BLaER1 treated with 17β-estradiol and CSF1 and Interleukin-3, amounts not matched to agents 10 nM and 100 nM (cell line): ENCODE results near the gene PDE2A.

Experiments
- H3K27ac ChIP-seq, 11 experiments: shearing (Covaris generic); formaldehyde crosslinking; 2 replicates each; pipeline ENCODE4 v1.8.1; 2022
- H3K27me3 ChIP-seq, 11 experiments: shearing (Covaris generic); formaldehyde crosslinking; 2 replicates each; pipeline ENCODE4 v1.8.1; 2022
- H3K36me3 ChIP-seq, 11 experiments: shearing (Covaris generic); formaldehyde crosslinking; 2 replicates each; pipeline ENCODE4 v1.8.1; 2022
- H3K4me1 ChIP-seq, 10 experiments: shearing (Covaris generic); formaldehyde crosslinking; 2 replicates each; pipeline ENCODE4 v1.8.1; 2022
- H3K4me2 ChIP-seq, 11 experiments: shearing (Covaris generic); formaldehyde crosslinking; 2 replicates each; pipeline ENCODE4 v1.8.1; 2022
- H3K4me3 ChIP-seq, 10 experiments: shearing (Covaris generic); formaldehyde crosslinking; 2 replicates each; pipeline ENCODE4 v1.8.1; 2022
- H3K9ac ChIP-seq, 11 experiments: shearing (Covaris generic); formaldehyde crosslinking; 2 replicates each; pipeline ENCODE4 v1.8.1; 2022
- H3K9me3 ChIP-seq, 11 experiments: shearing (Covaris generic); formaldehyde crosslinking; replicated peaks in 1 of 11; 2 replicates each; pipeline ENCODE4 v1.8.1; 2022
- H4K20me1 ChIP-seq, 11 experiments: shearing (Covaris generic); formaldehyde crosslinking; 2 replicates each; pipeline ENCODE4 v1.8.1; 2022
- Cebpa-rat ChIP-seq, 11 experiments: shearing (Covaris generic); IDR thresholded peaks; 2 replicates each; pipeline ENCODE4 v1.8.1; 2022

Gene PDE2A

GRCh38 chr11:72543849-72544542 is 130.2 kb downstream of the PDE2A start:
- no peak for TF ChIP-seq Cebpa-rat (IDR thresholded peaks at IDR 0.05)
- no peak overlapping the region for H3K4me3 ChIP-seq
- no peak overlapping the region for H3K4me2 ChIP-seq
- H4K20me1 ChIP-seq = no peaks in the 10 kb centered on the region
- H3K36me3 ChIP-seq = no peaks in the 10 kb centered on the region
- H3K27me3 ChIP-seq = no peaks in the 10 kb centered on the region
- H3K9ac ChIP-seq = no peak overlapping the region
- peaks cover 0 to 12% (median 0%) of the 10 kb centered on the region in 11 experiments; a peak in 6 of 22 replicates for H3K9me3 ChIP-seq
- peaks cover 0 to 2% (median under 1%) of the 10 kb centered on the region in 10 experiments; a peak in 7 of 20 replicates for H3K4me1 ChIP-seq
- no peak overlapping the region for H3K27ac ChIP-seq

DNA sequence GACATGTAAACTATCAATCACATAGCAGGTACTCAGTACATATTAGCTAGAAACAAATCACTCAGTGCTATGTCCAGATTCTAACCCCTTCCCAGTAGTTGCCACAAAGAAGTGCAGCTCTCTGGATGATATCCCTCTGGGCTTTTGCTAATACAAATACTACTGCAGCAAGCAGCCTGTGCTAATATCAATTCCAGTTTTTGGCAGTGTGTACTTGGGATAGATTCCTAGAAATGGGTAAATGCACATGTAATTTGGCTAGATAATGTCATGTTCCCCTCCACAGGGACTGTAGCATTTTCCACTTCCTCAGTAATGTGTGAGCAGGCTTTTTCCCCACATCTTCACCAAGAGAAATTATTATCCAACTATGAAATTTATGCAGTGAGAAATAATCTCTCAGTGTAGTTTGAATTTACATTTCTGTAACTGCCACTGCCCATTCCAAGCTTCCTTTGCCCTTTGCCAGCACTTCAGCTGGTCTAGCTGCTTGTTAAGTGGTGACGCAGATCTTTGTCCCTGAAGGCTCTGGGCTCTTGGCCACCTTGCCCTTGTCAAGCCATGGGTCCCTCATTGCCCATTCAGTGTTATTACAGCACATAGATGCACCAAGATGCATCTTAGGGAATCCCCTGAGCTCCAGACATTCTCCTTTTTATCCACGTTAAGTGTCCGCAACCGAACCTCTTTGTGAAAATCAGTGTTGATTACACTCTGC is 132.8 kb downstream of the PDE2A start:
- Histone ChIP-seq H3K27ac (no peak overlapping the region), H3K4me3 (no peak overlapping the region), H3K9me3 (peaks cover 0 to 12% (median 0%) of the 10 kb centered on the region in 11 experiments; a peak in 6 of 22 replicates), H3K4me1 (peaks cover 0 to 10% (median 0%) of the 10 kb centered on the region in 10 experiments; a peak in 4 of 20 replicates), H3K27me3 (no peaks in the 10 kb centered on the region), H4K20me1 (no peaks in the 10 kb centered on the region), H3K4me2 (no peak overlapping the region), H3K9ac (no peak overlapping the region), H3K36me3 (no peaks in the 10 kb centered on the region)
- TF ChIP-seq Cebpa-rat (IDR thresholded peaks at IDR 0.05) = no peak

- Histone ChIP-seq H3K27me3 (no peaks in the 10 kb centered on the region), H4K20me1 (no peaks in the 10 kb centered on the region), H3K27ac (no peak overlapping the region), H3K36me3 (no peaks in the 10 kb centered on the region), H3K9me3 (peaks cover 0 to 12% (median 0%) of the 10 kb centered on the region in 11 experiments; a peak in 6 of 22 replicates), H3K9ac (no peak overlapping the region), H3K4me1 (peaks cover 0 to 29% (median 0%) of the 10 kb centered on the region in 10 experiments; a peak in 8 of 20 replicates), H3K4me3 (no peak overlapping the region), H3K4me2 (no peak overlapping the region)
- no peak for TF ChIP-seq Cebpa-rat (IDR thresholded peaks at IDR 0.05)
These were observed 137.2 kb downstream of the PDE2A start for GRCh38 chr11:72537051-72537450.

GRCh38 chr11:72535194-72535547 is 139.1 kb downstream of the PDE2A start:
- peaks cover 0 to 7% (median 0%) of the 10 kb centered on the region in 11 experiments; a peak in 6 of 22 replicates for H3K9me3 ChIP-seq
- no peak overlapping the region for H3K27ac ChIP-seq
- peak overlapping the region in 3 of 11 experiments; percentile 42 to 72 (median 72); a peak in 6 of 22 replicates for H3K4me2 ChIP-seq
- peaks cover 0 to 29% (median 0%) of the 10 kb centered on the region in 10 experiments; a peak in 8 of 20 replicates for H3K4me1 ChIP-seq
- no peak for TF ChIP-seq Cebpa-rat (IDR thresholded peaks at IDR 0.05)
- no peaks in the 10 kb centered on the region for H3K27me3 ChIP-seq
- no peaks in the 10 kb centered on the region for H4K20me1 ChIP-seq
- no peaks in the 10 kb centered on the region for H3K36me3 ChIP-seq
- no peak overlapping the region for H3K4me3 ChIP-seq
- no peak overlapping the region for H3K9ac ChIP-seq

DNA sequence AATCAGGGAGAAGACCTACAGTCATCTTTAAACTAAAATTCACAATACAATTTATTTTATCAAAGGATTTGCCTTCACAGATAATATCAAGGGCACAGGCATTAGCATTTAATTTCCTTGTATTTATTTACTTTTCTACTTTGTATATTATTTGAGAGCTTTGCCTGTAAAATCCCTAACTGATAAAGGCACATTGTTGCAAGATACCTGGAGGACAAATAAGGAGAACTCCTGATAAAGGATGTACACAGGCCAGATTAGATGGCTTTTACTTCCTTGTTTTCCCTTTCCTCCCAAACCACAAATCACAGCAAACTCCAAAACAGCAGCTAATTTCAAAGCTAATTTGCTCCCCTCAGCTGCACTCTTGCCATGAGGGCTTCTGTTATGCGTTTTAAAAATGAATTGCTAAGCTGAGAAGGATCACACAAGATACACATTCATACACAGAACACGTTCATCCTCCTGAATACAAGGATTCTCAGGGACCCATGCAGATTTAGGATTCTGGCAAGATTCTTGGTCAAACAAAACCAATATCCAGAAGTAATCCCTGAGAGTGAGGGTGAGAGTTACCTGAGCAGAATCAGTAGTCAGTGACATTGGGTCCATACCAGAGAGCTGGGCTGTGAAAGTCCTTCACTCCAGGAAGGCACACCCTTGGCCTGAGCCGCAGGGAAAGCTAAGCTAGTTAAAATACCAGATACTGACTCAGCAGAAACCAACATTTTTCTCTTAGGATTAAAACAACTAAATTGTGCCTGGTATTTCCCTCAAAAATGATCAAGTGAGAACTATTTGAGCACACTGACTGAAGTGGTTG is 139.6 kb downstream of the PDE2A start:
- no peak overlapping the region for H3K9ac ChIP-seq
- H3K4me3 ChIP-seq = no peak overlapping the region
- H3K36me3 ChIP-seq = no peaks in the 10 kb centered on the region
- H3K27me3 ChIP-seq = no peaks in the 10 kb centered on the region
- H3K4me2 ChIP-seq = peak overlapping the region in 4 of 11 experiments; percentile 20 to 72 (median 57); a peak in 6 of 22 replicates
- no peak overlapping the region for H3K27ac ChIP-seq
- no peak for TF ChIP-seq Cebpa-rat (IDR thresholded peaks at IDR 0.05)
- no peaks in the 10 kb centered on the region for H4K20me1 ChIP-seq
- peaks cover 0 to 29% (median 0%) of the 10 kb centered on the region in 10 experiments; a peak in 8 of 20 replicates for H3K4me1 ChIP-seq
- H3K9me3 ChIP-seq = peaks cover 0 to 1% (median 0%) of the 10 kb centered on the region in 11 experiments; a peak in 4 of 22 replicates

- Histone ChIP-seq H3K36me3 (no peaks in the 10 kb centered on the region), H3K4me3 (no peak overlapping the region), H3K27me3 (no peaks in the 10 kb centered on the region), H3K9me3 (no peaks in the 10 kb centered on the region), H3K4me1 (peaks cover 0 to 47% (median 0%) of the 10 kb centered on the region in 10 experiments; a peak in 6 of 20 replicates), H4K20me1 (no peaks in the 10 kb centered on the region), H3K27ac (no peak overlapping the region), H3K4me2 (peak overlapping the region in 2 of 11 experiments; percentile 16 to 46; a peak in 2 of 22 replicates), H3K9ac (no peak overlapping the region)
- no peak for TF ChIP-seq Cebpa-rat (IDR thresholded peaks at IDR 0.05)
These were observed 145.2 kb downstream of the PDE2A start for GRCh38 chr11:72529068-72529467.

DNA sequence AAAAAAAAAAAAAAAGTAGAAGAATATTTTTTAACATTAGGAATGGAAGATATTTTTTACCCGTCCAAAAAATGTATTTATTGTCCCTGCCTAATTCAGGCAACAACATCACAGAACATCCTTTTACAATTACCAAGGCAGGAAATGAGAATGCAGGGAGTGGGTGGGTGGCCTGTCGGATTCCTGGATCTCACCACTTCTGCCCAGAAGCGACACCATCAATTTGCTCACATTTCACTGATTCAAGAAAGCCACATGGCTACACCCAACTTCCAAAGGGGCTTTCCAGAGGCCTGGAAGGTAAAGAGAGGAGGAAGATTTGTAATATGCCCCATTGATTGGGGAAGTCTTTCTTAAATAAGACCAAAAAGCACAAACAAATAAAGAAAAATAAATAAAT is 146.1 kb downstream of the PDE2A start:
- Histone ChIP-seq H3K27me3 (no peaks in the 10 kb centered on the region), H4K20me1 (no peaks in the 10 kb centered on the region), H3K4me2 (peak overlapping the region in 2 of 11 experiments; percentile 9 to 46; a peak in 1 of 22 replicates), H3K4me3 (no peak overlapping the region), H3K4me1 (peaks cover 0 to 53% (median 0%) of the 10 kb centered on the region in 10 experiments; a peak in 6 of 20 replicates), H3K27ac (no peak overlapping the region), H3K36me3 (no peaks in the 10 kb centered on the region), H3K9me3 (no peaks in the 10 kb centered on the region), H3K9ac (no peak overlapping the region)
- TF ChIP-seq Cebpa-rat (IDR thresholded peaks at IDR 0.05) = no peak
